Right cardiac atrium (tissue), 5 donors: Measurements from ENCODE around the gene PMEPA1. TPM values are rescaled to one million over a fixed set of nuclear protein-coding genes. Genes with fewer than 3 reads are reported as not detected.

Experiments
- ATAC-seq, 2 donors: fragments of 200-7000 bp; cut with Tn5 transposase; one replicate each; pipeline versions ENCODE4 v1.8.0 to v1.9.1; 2020; ENCODE audit warnings: moderate library complexity in 2 of 2, mild to moderate bottlenecking in 1 of 2
- DNase-seq, 3 donors: peaks; one replicate each; pipeline ENCODE4 v3.0.0-alpha.2; 2020
- H3K27ac ChIP-seq: one replicate; pipeline ENCODE4 v1.5.1; 2013; ENCODE audit warnings: mild to moderate bottlenecking, low read length, control low read depth, moderate library complexity
- H3K27me3 ChIP-seq: one replicate; pipeline ENCODE4 v1.6.1; 2013; ENCODE audit not compliant: control insufficient read depth, insufficient read depth
- H3K4me1 ChIP-seq: one replicate; pipeline ENCODE4 v1.6.1; 2013; ENCODE audit warnings: low read length; ENCODE audit not compliant: control insufficient read depth, insufficient read depth
- H3K4me3 ChIP-seq: one replicate; pipeline ENCODE4 v1.5.1; 2013; ENCODE audit warnings: low read length, control low read depth
- H3K9me3 ChIP-seq: one replicate; pipeline ENCODE4 v1.6.1; 2013; ENCODE audit warnings: low read length; ENCODE audit not compliant: control insufficient read depth
- WGBS: extraction: QIAGEN DNeasy Blood & Tissue Kit; methylation state at CpG from one replicate; pipeline ENCODE4 v1.1.7; 2013; 5-methylcytosine and 5-hydroxymethylcytosine counted together
- intact Hi-C, 4 donors: fragments of 100-400 bp; cut with DNase I; formaldehyde crosslinking; loops; one replicate each; pipeline versions ENCODE4 v1.11.0 to v1.14.0; 2022 to 2023
- polyA plus RNA-seq: library from polyadenylated mRNA; stranded (reverse); fragments of 200-250 nt; gene quantifications from one replicate; pipeline ENCODE4 v1.2.3, GENCODE V29; 2013
- total RNA-seq, 4 donors: library from RNA; stranded (reverse); fragmentation: NEBNext Ultra II Directional; extraction: Animal tissue kit (Norgen Biotek cat#: 25700); gene quantifications; one replicate each; pipeline ENCODE4 v1.2.1, GENCODE V29; 2021
- donor health status: healthy with polysubstance abuse.
- donor health status: DM: no; HTN: yes; CAD: no.
- donor health status: DM: no; HTN: no; CAD: no.
- donor health status: DM: no; HTN: yes; CAD: no; lungs with severe emphysema.
- donor health status: DM: yes; HTN: yes; CAD: no.

PMEPA1 gene
- total and polyA plus RNA-seq, 5 donors: 17.3 to 82.0 (median 37.5) TPM

DNA sequence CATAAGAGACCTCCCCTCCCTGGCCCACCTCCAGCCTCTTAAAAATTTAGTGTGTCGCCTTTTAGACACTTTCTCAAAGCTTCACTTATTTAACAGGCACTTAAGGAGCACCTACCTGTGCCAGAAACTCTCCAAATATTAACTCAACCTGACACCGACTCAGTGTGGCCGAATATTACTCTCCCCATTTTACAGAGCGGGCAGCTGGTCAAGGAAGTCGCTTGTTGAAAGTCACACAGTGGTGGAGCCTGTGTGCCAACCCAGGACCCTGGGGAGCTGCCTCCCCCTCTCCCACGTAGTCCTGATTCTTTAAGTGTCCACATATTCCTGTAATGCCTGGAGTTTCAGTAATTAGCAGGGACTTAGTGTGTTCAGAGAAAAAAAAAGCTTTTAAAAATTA lies 1.0 kb upstream of the PMEPA1 start:
- WGBS: 18% methylated on average over 6 of the region's 6 CpGs
- no peak for ATAC-seq
- no peak overlapping the region for H3K27ac ChIP-seq
- DNase-seq: peak in 1 of 3 donors; percentile 65
- H3K27me3 ChIP-seq: no peaks in the 10 kb centered on the region
- peak overlapping the region; percentile 75 for H3K4me3 ChIP-seq
- no peaks in the 10 kb centered on the region for H3K9me3 ChIP-seq
- intact Hi-C loops: no loop called here
- peaks cover 6% of the 10 kb centered on the region for H3K4me1 ChIP-seq

DNA sequence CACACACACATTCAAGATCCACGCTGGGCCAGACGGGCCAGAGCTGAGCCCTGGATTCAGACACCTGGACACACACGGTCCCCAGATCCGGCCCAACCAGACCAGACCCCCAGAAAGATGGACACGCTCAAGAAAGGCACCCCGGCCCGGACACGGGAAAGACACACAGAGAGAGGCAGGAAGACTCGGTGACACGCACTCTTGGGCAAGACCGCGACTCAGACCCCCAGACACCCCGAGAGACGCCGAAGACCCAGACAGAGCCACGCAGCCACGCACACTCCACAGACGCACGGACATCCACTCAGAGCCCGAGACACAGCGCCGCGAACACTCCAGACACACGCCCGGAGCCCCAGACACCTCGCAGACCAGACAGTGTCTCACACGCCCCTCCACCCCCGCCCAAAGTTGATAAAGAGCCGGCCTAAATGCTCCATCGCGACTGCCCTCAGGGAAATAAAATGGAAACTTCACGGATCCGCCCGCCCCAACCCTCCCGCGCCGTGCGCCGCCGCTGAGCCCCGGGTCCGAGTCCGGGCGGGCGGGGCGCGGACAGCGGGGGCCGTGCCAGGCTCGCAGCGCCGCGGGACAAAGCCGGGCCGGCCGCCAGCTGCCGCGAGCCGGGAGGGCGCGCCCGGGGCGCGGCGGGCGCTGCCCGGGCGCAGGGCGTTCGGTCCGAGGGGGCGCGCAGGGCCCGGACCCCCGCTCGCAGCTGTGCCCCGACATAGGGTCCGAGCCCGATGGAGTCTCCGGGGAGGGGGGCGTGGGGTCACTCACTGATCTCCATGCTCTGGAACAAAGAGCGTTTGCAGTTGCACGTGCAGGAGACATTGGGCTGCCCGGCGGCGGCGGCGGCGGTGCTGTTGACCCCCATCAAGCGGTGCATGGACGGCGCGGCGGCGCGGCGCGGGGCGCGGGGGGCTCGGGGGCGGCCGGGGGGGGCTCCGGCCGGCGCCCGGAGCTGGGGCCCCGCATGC lies 831 bp downstream of the PMEPA1 start:
- Histone ChIP-seq H3K27ac (peak overlapping the region; percentile 43), H3K4me3 (peak overlapping the region; percentile 75), H3K27me3 (no peaks in the 10 kb centered on the region), H3K9me3 (no peaks in the 10 kb centered on the region), H3K4me1 (peaks cover 3% of the 10 kb centered on the region)
- ATAC-seq: peak; percentile 19 to 23
- 3% methylated on average over 108 of the region's 108 CpGs for WGBS
- DNase-seq: peak; percentile 57 to 79 (median 78)
- intact Hi-C loops: loop anchor here in 1 of 4 donors (10.0 kb wide), 1 partner anchor 54 kb away; no protein-coding TSS in a partner anchor

GRCh38 chr20:57707849-57708693 lies 1.7 kb downstream of the PMEPA1 start:
- Histone ChIP-seq H3K4me1 (peaks cover 2% of the 10 kb centered on the region), H3K4me3 (peak overlapping the region; percentile 75), H3K9me3 (no peaks in the 10 kb centered on the region), H3K27ac (peak overlapping the region; percentile 1), H3K27me3 (no peaks in the 10 kb centered on the region)
- no peak for DNase-seq
- intact Hi-C loops: loop anchor here in 1 of 4 donors (10.0 kb wide), 1 partner anchor 53 kb away; no protein-coding TSS in a partner anchor
- WGBS: 48% methylated on average over 23 of the region's 23 CpGs
- ATAC-seq: peak; percentile 18 to 24

DNA sequence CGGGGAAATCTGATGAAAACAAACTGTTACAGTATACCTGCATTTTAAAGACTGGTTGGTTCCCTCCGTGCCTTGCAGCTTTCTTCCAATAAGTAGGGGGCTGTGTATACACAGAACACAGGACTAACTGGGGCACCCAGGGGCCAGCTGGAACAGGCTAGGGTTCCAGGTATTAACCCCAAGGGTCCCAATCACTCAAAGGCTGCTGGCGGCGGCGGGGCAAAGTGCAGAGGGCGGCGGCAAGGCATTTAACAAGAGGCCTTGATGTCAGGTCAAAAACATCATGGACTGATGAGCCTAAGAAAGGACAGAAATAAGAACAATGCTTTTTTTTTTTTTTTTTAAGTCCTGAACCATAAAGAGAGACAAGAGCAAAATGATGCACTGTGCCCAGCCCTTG lies 2.5 kb downstream of the PMEPA1 start:
- Histone ChIP-seq H3K9me3 (no peaks in the 10 kb centered on the region), H3K4me3 (no peak overlapping the region), H3K27ac (no peak overlapping the region), H3K4me1 (peaks cover 2% of the 10 kb centered on the region), H3K27me3 (no peaks in the 10 kb centered on the region)
- no peak for ATAC-seq
- peak in 1 of 3 donors; percentile 56 for DNase-seq
- intact Hi-C loops: loop anchor here in 1 of 4 donors (10.0 kb wide), 1 partner anchor 53 kb away; no protein-coding TSS in a partner anchor
- WGBS: 79% methylated on average over 7 of the region's 7 CpGs

GRCh38 chr20:57705127-57705899 lies 4.5 kb downstream of the PMEPA1 start:
- 72% methylated on average over 18 of the region's 18 CpGs for WGBS
- DNase-seq: peak in 1 of 3 donors; percentile 17
- no peak for ATAC-seq
- no peaks in the 10 kb centered on the region for H3K27me3 ChIP-seq
- no peaks in the 10 kb centered on the region for H3K9me3 ChIP-seq
- intact Hi-C loops: loop anchor here in 1 of 4 donors (10.0 kb wide), 1 partner anchor 51 kb away; no protein-coding TSS in a partner anchor
- no peaks in the 10 kb centered on the region for H3K4me1 ChIP-seq
- H3K4me3 ChIP-seq: no peak overlapping the region
- no peak overlapping the region for H3K27ac ChIP-seq

GRCh38 chr20:57704245-57704644 lies 5.6 kb downstream of the PMEPA1 start:
- 87% methylated on average over 14 of the region's 14 CpGs for WGBS
- no peaks in the 10 kb centered on the region for H3K9me3 ChIP-seq
- no peak overlapping the region for H3K4me3 ChIP-seq
- H3K4me1 ChIP-seq: no peaks in the 10 kb centered on the region
- H3K27me3 ChIP-seq: no peaks in the 10 kb centered on the region
- H3K27ac ChIP-seq: no peak overlapping the region
- DNase-seq: peak in 1 of 3 donors; percentile 37
- intact Hi-C loops: loop anchor here in 1 of 4 donors (10.0 kb wide), 1 partner anchor 49 kb away; no protein-coding TSS in a partner anchor
- ATAC-seq: no peak

DNA sequence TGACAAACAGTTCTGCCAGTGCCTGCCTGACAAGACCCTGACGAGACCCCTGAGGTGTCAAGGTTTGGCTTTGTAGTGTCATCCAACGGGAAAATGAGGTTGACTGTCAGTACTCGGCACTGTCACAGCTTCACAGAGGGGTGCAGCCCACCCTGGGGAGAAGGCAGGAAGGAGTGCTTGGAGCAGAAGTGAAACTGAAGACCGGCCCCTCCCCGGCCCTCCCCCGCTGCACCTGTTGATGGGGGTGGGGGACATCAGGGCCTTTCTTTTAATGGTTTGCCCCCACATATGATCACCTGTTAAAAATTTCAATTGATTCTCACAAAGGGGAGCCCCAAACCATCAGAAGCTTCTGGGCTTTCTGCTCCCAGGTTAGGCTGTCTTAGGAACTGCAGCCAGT lies 6.8 kb downstream of the PMEPA1 start:
- Histone ChIP-seq H3K4me3 (no peak overlapping the region), H3K4me1 (no peaks in the 10 kb centered on the region), H3K27ac (no peak overlapping the region), H3K27me3 (no peaks in the 10 kb centered on the region), H3K9me3 (no peaks in the 10 kb centered on the region)
- 78% methylated on average over 6 of the region's 6 CpGs for whole genome bisulfite sequencing
- DNase-seq (no peak), ATAC-seq (no peak)
- intact Hi-C loops: loop anchor here in 1 of 4 donors (10.0 kb wide), 1 partner anchor 48 kb away; no protein-coding TSS in a partner anchor

DNA sequence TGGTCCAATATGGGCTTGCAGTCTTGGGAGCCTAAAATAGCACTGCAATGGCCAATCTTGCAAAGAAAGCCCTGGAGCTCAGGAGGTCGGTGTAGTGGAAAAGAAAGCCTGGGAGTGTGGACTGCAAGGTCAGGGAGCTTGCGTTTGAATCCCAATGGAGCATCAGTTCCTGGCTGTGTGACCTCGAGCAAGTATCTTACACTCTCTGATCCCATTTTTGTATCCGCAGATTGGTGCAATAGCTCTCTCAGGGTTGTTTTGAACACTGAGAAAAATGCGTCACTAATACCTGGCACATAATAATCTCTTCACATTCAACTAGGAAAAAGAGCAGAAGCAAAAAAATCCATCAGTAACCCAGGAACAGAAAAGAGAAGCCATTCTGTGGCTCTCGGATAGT lies 7.3 kb downstream of the PMEPA1 start:
- intact Hi-C loops: loop anchor here in 1 of 4 donors (10.0 kb wide), 1 partner anchor 48 kb away; no protein-coding TSS in a partner anchor
- Histone ChIP-seq H3K4me1 (no peaks in the 10 kb centered on the region), H3K27me3 (no peaks in the 10 kb centered on the region), H3K4me3 (no peak overlapping the region), H3K9me3 (no peaks in the 10 kb centered on the region), H3K27ac (no peak overlapping the region)
- DNase-seq: no peak
- no peak for ATAC-seq
- 74% methylated on average over 6 of the region's 6 CpGs for WGBS

DNA sequence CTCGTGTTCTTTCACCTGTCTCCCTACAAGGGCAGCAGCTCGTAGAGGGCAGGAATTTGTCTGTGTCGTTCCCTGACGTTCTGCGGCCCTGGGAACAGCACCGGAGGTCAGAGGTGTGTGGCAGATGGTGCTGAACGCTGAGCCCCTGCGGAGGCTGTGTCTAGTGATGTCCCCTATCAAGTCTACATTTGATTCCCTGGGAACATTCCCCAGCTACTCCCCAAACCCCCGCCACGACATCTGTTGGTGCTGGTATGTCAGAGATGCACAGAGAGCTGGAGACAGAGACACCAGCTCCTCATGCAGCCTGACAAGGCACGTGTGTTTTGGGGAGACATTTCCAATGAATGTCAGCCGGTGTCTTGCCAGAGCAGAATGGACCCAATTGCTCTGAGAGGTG lies 7.7 kb downstream of the PMEPA1 start:
- H3K4me1 ChIP-seq: no peaks in the 10 kb centered on the region

GRCh38 chr20:57701651-57702050 lies 8.2 kb downstream of the PMEPA1 start:
- DNase-seq (peak in 1 of 3 donors; percentile 18), ATAC-seq (no peak)
- Histone ChIP-seq H3K27me3 (no peaks in the 10 kb centered on the region), H3K9me3 (no peaks in the 10 kb centered on the region), H3K27ac (no peak overlapping the region), H3K4me3 (no peak overlapping the region), H3K4me1 (no peaks in the 10 kb centered on the region)
- WGBS: 87% methylated on average over 7 of the region's 7 CpGs
- intact Hi-C loops: loop anchor here in 1 of 4 donors (10.0 kb wide), 1 partner anchor 47 kb away; no protein-coding TSS in a partner anchor

More for the DNA sequence above, 7.7 kb downstream of the PMEPA1 start:
- H3K4me3 ChIP-seq: no peak overlapping the region
- ATAC-seq: no peak
- 64% methylated on average over 12 of the region's 12 CpGs for WGBS
- DNase-seq: peak in 1 of 3 donors; percentile 11
- no peak overlapping the region for H3K27ac ChIP-seq
- no peaks in the 10 kb centered on the region for H3K9me3 ChIP-seq
- intact Hi-C loops: loop anchor here in 1 of 4 donors (10.0 kb wide), 1 partner anchor 47 kb away; no protein-coding TSS in a partner anchor
- no peaks in the 10 kb centered on the region for H3K27me3 ChIP-seq
